ENCODE measurements around the gene ITGB2. TPM values are rescaled to one million over a fixed set of nuclear protein-coding genes. Genes with fewer than 3 reads are reported as not detected.

Gene ITGB2
- total RNA-seq, 1 donor from 2014 or later = 0.62 TPM

DNA sequence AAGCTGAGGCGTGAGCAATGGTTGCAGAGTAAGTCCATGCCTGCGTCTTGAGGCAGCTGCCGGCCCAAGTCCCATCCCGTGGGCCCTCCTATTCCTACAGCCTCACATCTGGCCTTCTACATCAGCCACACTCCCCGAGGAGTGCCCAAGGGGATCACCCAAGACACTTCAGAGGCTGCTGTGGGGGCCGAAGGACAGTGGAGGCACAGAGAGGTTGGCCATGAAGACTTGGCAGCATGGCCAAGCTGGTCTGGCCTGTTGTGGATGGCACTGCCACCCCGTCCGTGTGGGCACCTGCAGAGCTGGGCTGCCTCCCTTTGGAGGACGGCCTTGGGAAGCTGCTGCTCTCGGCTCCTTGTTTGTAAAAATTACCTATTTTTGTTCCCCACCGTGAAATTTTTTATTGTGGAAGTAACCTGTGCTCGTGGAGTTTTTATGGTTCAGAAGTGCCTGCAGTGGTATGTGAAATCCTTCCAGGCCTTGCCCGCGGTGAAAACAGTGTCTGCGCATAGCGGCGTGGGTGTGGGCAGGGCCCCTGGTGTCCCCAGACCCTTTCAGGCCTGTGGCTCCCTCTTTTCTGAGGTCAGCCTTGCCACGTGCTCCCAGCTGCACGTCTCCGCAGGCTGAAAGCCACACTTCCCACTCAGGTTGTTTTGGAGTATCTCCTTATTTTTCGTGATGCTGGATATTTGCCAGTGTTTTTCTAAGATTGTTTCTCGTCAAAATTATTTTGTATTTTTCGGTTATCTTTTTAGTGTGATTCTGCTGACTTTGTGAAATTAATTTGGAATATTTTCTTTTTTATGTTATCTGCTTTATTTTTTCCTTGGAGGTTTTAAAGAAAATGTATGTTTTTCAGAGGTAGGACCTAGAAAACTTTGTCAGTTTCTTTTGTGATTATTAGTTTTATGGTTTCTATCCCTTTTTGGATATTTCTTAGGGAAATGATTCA, 39.7 kb upstream of the ITGB2 start:
- DNase-seq (ENCODE audit: extremely low spot score, unreplicated experiment) = no peak
- Mint-ChIP-seq H3K36me3 (ENCODE audit: unreplicated experiment) (peaks cover 32% of the 10 kb centered on the region), H3K4me3 (ENCODE audit: unreplicated experiment) (no peak overlapping the region), H3K4me1 (ENCODE audit: unreplicated experiment) (peaks cover 88% of the 10 kb centered on the region), H3K27me3 (ENCODE audit: unreplicated experiment) (no peaks in the 10 kb centered on the region), H3K9me3 (ENCODE audit: unreplicated experiment) (no peaks in the 10 kb centered on the region), H3K27ac (ENCODE audit: unreplicated experiment) (peak overlapping the region; percentile 56)
- TF ChIP-seq, protein P1, sequence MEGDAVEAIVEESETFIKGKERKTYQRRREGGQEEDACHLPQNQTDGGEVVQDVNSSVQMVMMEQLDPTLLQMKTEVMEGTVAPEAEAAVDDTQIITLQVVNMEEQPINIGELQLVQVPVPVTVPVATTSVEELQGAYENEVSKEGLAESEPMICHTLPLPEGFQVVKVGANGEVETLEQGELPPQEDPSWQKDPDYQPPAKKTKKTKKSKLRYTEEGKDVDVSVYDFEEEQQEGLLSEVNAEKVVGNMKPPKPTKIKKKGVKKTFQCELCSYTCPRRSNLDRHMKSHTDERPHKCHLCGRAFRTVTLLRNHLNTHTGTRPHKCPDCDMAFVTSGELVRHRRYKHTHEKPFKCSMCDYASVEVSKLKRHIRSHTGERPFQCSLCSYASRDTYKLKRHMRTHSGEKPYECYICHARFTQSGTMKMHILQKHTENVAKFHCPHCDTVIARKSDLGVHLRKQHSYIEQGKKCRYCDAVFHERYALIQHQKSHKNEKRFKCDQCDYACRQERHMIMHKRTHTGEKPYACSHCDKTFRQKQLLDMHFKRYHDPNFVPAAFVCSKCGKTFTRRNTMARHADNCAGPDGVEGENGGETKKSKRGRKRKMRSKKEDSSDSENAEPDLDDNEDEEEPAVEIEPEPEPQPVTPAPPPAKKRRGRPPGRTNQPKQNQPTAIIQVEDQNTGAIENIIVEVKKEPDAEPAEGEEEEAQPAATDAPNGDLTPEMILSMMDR (IDR thresholded peaks at IDR 0.05) = no peak

DNA sequence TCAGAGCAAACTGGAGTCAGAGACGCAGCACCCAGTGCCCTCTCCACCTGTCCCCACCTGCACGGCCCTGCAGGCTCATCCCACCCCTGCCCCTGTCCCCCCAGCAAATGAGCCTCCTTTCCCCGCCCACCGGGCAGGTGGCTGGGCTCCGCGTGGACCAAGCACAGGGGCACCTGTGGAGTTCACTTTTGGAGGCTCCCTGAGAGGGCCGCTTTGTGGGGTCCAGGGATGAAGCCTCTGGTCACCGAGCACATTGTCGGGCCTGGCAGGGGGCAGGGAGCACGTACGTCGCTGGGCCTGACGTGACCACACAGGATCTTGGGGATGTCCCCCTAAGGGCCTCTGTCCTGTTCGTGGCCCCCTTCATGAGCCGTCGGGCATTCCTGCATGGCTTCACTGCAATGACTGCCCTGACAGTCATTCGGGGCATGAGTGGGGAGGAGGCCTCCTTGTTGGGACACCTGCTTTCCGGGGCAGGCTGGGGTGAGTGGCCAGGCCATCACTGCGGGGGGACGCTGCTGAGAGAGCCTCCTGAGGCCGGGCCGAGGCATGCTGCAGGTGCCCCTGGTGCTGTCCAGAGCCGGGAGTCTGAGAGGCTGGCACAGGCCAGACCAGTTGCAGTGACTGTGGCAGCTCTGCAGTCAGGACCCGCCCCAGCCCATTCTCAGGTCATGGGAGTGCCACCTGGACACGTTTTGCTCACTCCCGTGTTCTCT, 38.8 kb upstream of the ITGB2 start:
- H3K4me1 Mint-ChIP-seq (ENCODE audit: unreplicated experiment) = peaks cover 84% of the 10 kb centered on the region
- H3K27me3 Mint-ChIP-seq (ENCODE audit: unreplicated experiment) = no peaks in the 10 kb centered on the region
- DNase-seq (ENCODE audit: extremely low spot score, unreplicated experiment) = no peak
- peaks cover 26% of the 10 kb centered on the region for H3K36me3 Mint-ChIP-seq (ENCODE audit: unreplicated experiment)
- peak overlapping the region; percentile 98 for H3K27ac Mint-ChIP-seq (ENCODE audit: unreplicated experiment)
- TF ChIP-seq, protein P1 (IDR thresholded peaks at IDR 0.05) = no peak
- H3K4me3 Mint-ChIP-seq (ENCODE audit: unreplicated experiment) = no peak overlapping the region
- no peaks in the 10 kb centered on the region for H3K9me3 Mint-ChIP-seq (ENCODE audit: unreplicated experiment)

DNA sequence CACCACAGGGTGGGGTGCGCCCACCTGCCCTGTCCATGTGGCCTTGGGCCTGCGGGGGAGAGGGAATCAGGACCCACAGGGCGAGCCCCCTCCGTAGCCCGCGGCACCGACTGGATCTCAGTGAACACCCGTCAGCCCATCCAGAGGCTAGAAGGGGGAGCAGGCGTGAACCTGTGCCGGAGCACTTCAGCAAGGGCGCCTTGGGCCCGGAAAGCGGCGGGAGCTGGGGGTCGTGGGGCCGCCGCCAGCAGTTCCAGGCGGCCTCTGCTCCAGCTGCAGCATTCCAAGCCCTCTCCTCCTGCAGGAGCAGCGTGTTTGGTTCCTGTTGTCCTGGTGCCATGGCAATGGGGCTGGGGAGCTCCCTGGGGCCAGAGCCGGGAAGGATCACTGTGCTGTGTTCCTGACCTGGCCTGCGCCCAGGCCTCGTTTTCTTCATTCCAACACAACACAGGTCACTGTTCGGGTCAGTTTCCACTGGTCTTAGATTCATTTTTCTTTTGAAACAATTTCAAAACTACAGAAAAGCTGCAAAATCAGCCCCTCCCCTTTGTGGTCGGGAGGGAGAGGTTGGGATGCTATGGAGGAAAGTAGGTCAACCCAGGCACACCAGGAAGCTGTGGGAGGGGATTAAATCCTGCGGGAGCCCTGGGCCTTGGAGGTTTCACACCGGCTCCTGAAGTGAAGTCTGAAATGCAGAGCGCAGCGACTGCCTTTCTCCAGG, 37.9 kb upstream of the ITGB2 start:
- Mint-ChIP-seq H3K4me1 (ENCODE audit: unreplicated experiment) (peaks cover 82% of the 10 kb centered on the region), H3K27ac (ENCODE audit: unreplicated experiment) (peak overlapping the region; percentile 98), H3K4me3 (ENCODE audit: unreplicated experiment) (peak overlapping the region; percentile 69), H3K36me3 (ENCODE audit: unreplicated experiment) (peaks cover 21% of the 10 kb centered on the region), H3K27me3 (ENCODE audit: unreplicated experiment) (no peaks in the 10 kb centered on the region), H3K9me3 (ENCODE audit: unreplicated experiment) (no peaks in the 10 kb centered on the region)
- peak; percentile 96 for DNase-seq (ENCODE audit: extremely low spot score, unreplicated experiment)
- TF ChIP-seq, protein P1 (IDR thresholded peaks at IDR 0.05) = no peak

DNA sequence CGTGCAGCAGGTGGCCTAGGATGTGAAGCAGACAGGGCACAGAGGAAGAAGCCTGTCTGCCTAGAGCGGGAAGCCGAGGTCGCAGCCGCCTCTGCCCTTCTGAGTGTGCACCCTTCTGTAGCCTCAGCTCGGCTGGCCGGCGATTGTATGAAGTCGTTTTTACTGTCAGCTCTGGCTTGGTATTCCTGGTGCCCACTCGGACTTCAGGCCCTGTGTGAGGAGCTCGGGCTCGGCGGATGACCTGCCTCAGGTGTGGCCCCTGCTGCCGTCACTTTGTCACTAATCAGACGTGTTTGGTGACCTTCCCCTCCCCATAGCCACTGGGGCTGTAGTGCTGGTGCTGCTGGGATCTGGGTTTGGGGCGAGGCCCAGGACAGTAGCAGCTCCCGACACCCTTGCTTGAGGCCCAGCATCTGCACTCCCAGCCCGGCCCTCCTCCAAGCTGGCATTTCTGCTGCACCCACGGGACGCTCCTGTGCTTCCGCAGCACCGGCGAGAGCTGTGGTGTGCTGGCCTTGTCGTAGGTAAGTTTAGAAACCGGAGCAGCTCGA, 37.3 kb upstream of the ITGB2 start:
- peaks cover 21% of the 10 kb centered on the region for H3K36me3 Mint-ChIP-seq (ENCODE audit: unreplicated experiment)
- H3K9me3 Mint-ChIP-seq (ENCODE audit: unreplicated experiment) = no peaks in the 10 kb centered on the region
- H3K27ac Mint-ChIP-seq (ENCODE audit: unreplicated experiment) = peak overlapping the region; percentile 98
- TF ChIP-seq, protein P1 (IDR thresholded peaks at IDR 0.05) = no peak
- H3K27me3 Mint-ChIP-seq (ENCODE audit: unreplicated experiment) = no peaks in the 10 kb centered on the region
- peaks cover 75% of the 10 kb centered on the region for H3K4me1 Mint-ChIP-seq (ENCODE audit: unreplicated experiment)
- DNase-seq (ENCODE audit: extremely low spot score, unreplicated experiment) = no peak
- H3K4me3 Mint-ChIP-seq (ENCODE audit: unreplicated experiment) = peak overlapping the region; percentile 14

Data from osteocyte (in vitro differentiated cells).